GM21367 (cell line): ENCODE data around the gene TTC6.
"Not testable (repeated sequence)": the region's sequence is repeated elsewhere in the genome, so short reads cannot be mapped to it uniquely, and the experiment has no call there.

Experiments used
- ATAC-seq: cut with Tn5 transposase; IDR thresholded peaks from one replicate; pipeline ENCODE4 v1.9.1; 2021; ENCODE audit not compliant: unreplicated experiment

TTC6 gene

GRCh38 chr14:37594971-37595808 is at the start of gene TTC6, which contains the start of gene FOXA1:
Gene TTC6 (plus strand): TSS chr14:37595629. CDS start chr14:37622065, 26,436 bp downstream.
Gene FOXA1 (minus strand): TSS chr14:37595249. CDS start chr14:37594972, 277 bp downstream.
- no peak for ATAC-seq

- ATAC-seq, result no peak
Measured at GRCh38 chr14:37546621-37547447, 48.6 kb upstream of the TTC6 start.

DNA sequence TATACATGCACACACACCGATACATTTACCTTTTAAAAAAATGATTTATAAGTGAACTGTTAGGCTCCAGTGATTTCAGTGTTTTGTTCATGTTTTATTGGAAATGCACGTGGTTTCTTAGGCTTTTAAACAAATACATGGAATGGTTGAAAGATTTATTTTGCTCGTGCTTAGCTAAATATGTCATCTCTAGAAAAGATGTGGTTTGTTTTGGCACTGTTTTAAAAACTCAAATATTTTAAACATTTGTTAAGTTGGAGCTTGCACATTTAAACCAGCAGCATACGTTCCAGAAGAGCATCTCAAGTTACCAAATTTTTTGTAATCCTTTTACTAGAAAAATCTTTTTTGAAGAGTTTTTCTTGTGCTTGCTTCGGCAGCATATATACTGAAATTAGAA is 44.9 kb upstream of the TTC6 start:
- no peak for ATAC-seq

DNA sequence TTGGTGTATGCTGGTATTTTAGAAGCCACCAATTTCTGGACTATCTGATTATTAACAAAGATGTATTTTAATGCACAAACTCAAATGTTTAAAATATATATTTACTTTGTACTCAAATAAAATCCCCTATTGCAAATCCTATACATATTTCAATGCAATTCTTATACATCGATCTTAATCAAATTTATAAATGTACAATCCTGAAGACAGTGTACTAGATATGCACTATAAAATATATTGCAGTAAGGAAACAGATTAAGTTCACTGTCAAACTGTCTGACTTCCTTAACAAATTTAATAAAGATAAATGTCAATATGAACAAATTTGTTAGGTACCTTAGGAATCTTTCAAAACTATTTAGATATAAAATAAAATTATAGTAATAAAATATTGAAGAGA is 44.3 kb upstream of the TTC6 start:
- ATAC-seq, result no peak

DNA sequence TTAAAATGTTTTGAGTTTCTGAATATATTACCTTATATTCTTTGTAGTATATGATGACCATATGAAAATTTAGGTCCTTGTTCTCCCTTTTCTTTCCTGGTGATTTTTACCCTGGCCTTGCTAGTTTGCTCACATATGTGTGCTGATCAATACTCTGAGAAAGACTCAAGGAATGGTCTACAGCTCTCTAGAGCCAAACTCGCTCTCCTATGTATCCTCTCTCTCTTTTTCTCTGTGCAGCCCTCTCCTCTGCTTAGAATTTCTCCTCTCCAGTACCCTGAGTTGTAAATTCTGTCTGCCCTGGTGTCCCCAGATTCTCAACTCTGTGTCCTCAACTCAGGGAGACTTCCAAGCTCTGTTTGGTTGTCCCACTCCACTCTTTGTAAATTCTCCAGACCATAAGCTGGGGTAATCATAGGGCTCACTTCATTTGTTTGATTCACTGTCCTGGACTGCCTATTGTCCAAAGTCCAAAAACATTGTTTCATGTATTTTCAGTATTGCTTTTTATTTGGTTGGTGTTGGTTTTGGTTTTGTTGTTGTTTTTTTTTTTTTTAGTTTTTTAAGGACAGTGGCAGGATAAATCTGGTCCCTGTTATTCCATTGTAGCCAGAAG is 41.4 kb upstream of the TTC6 start:
- no peak for ATAC-seq

GRCh38 chr14:37555596-37555995 is 39.8 kb upstream of the TTC6 start:
- not testable (repeated sequence) for ATAC-seq

- ATAC-seq, result no peak
Measured at GRCh38 chr14:37558740-37559139, 36.7 kb upstream of the TTC6 start.

DNA sequence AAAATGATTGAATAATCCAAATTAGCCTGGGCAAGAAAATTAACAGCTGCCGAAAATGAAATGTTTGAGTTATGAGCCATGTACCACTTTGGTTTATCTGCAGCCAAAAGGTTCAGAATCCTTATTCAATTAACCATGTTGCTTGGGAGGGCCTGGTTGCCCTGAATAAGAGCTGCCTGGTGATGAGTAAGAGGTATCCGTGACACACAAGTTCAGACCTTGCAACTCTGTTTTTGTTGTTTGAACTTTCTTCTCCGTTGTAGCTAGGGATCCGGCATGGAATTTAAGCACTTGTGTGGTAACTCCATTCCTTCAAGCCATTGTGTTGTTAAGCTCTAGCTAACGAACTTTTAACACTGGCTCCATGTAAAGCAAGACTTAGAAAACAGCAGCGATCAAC is 36.0 kb upstream of the TTC6 start:
- ATAC-seq, result no peak

DNA sequence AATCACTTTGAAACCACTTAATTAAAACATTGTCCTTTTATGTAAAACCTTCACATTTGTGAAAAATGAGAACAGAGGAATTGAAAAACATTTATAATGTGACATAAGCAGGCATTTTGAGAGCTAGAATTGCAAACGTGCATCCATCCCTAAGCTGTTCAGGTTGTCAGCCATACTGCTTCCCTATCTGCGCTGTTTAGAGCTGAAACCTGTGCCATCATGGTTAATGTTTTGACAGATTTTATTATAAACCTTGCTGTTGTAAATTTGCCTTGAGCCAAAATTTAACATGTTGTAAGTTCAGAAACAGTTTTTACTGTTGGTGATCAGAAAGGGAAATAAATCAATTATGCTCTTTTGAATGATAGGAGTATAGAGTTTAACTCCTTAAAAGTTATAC is 32.2 kb upstream of the TTC6 start:
- ATAC-seq, result no peak

GRCh38 chr14:37565550-37565949 is 29.9 kb upstream of the TTC6 start:
- ATAC-seq, result no peak

DNA sequence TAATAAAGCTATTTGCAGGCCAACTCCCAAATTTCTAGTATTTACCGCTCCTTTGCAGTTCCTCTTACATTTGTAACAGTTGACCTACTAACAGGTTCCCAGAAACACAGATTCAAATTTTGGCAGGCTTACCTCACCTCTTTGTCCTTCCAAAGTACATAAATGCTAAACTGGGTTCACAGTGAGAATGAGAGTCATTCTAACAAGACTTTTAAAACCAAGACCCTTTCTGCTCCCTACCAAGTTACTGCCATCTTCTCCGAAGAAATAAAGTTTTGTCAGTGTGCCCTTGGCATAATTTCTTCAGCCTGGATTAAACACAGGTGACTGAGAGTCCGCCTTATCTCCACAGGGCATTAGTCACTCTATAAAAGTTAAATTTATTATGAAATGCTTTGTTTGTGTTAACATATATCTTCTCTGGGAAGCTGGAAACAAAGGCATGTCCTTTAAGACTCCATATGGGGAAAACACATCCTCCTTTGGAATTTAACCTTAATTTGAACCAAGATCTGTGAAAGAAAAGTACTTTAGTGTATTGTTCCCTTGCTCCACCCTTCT is 28.5 kb upstream of the TTC6 start:
- no peak for ATAC-seq

GRCh38 chr14:37569729-37570128 is 25.7 kb upstream of the TTC6 start:
- no peak for ATAC-seq

DNA sequence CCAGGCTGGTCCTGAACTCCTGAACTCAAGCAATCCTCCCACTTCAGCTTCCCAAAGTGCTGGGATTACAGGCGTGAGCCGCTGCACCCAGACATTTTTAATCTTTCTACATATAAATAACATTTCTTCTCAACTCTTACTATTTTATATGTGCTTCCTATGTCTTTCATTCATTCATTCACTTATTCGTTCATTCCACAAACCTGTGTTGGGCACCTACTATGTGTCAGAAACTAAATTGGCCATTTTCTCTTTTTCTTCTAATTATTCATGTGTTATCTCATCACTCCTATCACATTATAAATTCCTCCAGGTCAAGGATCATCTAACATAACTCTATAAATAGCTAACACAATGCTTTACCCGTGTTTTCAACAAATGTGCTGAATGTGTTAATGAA is 24.0 kb upstream of the TTC6 start:
- ATAC-seq, result no peak

DNA sequence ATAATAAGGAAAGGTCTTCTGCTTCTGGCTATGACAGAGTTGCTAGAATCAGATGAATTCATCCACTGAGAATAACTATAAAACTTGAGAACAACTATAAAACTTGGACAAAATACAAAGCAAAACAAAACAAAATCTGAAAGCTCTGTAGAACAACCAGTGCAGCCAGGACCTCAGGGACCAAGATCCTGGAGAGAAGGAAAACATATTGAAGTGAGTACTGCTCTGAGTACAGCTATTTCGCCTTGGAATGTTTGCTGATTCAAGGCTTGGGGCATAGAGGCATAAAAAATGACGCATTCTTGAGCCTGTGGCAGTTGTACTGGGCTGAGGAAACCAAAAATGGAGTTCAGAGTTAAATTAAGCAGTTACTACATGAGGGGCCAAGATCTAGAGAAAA is 22.1 kb upstream of the TTC6 start:
- ATAC-seq, result no peak

- no peak for ATAC-seq
Measured at GRCh38 chr14:37579274-37579673, 16.2 kb upstream of the TTC6 start.

- ATAC-seq, result no peak
Measured at GRCh38 chr14:37580146-37580545, 15.3 kb upstream of the TTC6 start.

- no peak for ATAC-seq
Measured at GRCh38 chr14:37583358-37584210, 11.8 kb upstream of the TTC6 start.

DNA sequence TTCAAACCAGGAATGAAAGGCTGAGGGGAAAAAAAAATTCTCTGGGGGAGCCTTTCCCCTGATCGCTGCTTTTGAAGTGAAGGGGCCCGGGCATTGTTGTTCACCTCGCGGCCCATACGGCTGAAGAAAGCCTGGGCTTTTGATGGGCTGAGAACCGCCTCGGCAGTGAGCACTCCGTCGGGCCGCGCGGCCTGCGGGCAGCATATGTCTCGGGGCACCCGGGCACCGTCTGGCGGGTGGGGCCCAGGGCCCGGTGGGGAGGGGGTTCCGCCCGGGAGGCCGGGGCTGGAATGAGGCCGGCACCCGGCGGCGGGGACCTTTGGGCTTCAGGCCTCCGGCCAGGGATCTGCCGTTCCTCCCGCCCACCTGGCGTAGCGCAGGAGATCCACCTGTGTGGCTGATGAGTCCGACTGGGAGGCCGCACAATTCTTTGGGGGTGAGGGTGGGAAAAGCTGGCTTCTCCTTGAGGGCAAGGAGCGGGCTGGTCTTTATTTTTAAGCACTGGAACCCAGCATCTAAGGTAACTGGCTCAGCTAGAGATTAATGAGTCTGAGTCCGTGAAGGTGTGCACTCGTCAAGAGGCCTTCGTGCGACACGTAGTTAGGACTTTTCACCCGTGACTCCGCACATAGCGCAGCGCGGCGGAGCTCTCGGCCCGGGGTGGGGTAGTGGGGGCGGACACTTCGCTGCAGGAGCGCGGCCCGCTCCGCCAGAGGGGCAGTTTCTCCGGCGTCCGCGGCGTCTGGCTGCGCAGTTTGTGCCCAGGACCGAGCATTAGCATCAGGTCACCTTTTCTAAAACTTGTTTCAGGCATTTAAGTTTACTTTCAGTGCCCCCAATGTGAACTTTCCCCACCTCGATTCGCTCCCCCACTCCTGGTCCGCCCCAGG is 11.0 kb upstream of the TTC6 start:
- no peak for ATAC-seq

GRCh38 chr14:37585101-37585511 is 10.3 kb upstream of the TTC6 start:
- no peak for ATAC-seq
